WTC11 (cell line): Measurements from ENCODE around the gene TSHZ3.

Experiments used
- ATF3 ChIP-seq: sonication (generic); formaldehyde crosslinking; conservative IDR thresholded peaks from 2 replicates; pipeline ENCODE4 v1.8.1; 2022; ENCODE audit warnings: mild to moderate bottlenecking, missing genetic modification reagents
- CREB1 ChIP-seq: sonication (generic); formaldehyde crosslinking; IDR thresholded peaks from 2 replicates; pipeline ENCODE4 v1.8.0; 2023; ENCODE audit warnings: mild to moderate bottlenecking, missing genetic modification reagents
- CTCF ChIP-seq: fragments of 200-600 bp; IDR thresholded peaks from 2 replicates; pipeline ENCODE4 v1.8.0; 2022; ENCODE audit warnings: antibody characterized with exemption
- ELF4 ChIP-seq: sonication (generic); formaldehyde crosslinking; IDR thresholded peaks from 2 replicates; pipeline ENCODE4 v1.8.1; 2022; ENCODE audit warnings: low read depth, mild to moderate bottlenecking, moderate library complexity, missing genetic modification reagents
- JAZF1 ChIP-seq: fragments of 250-450 bp; sonication (Bioruptor Pico); IDR thresholded peaks from 2 replicates; pipeline ENCODE4 v1.9.0; 2021; ENCODE audit warnings: moderate library complexity, mild to moderate bottlenecking, inconsistent platforms
- JUN ChIP-seq: sonication (generic); formaldehyde crosslinking; IDR thresholded peaks from 2 replicates; pipeline ENCODE4 v1.8.0; 2023; ENCODE audit warnings: mild to moderate bottlenecking, missing genetic modification reagents
- NR2C2 ChIP-seq: sonication (generic); formaldehyde crosslinking; IDR thresholded peaks from 2 replicates; pipeline ENCODE4 v1.8.0; 2022; ENCODE audit warnings: mild to moderate bottlenecking, missing genetic modification reagents
- PRDM15 ChIP-seq: sonication (generic); formaldehyde crosslinking; IDR thresholded peaks from 2 replicates; pipeline ENCODE4 v1.8.0; 2022; ENCODE audit warnings: missing genetic modification reagents
- SMAD3 ChIP-seq: sonication (generic); formaldehyde crosslinking; IDR thresholded peaks from 2 replicates; pipeline ENCODE4 v1.8.0; 2022; ENCODE audit warnings: missing genetic modification reagents, mild to moderate bottlenecking, borderline replicate concordance
- ZNF121 ChIP-seq: sonication (generic); formaldehyde crosslinking; IDR thresholded peaks from 2 replicates; pipeline ENCODE4 v1.8.0; 2023; ENCODE audit warnings: missing genetic modification reagents
- ZNF263 ChIP-seq: sonication (generic); formaldehyde crosslinking; IDR thresholded peaks from 2 replicates; pipeline ENCODE4 v1.8.1; 2022; ENCODE audit warnings: low read depth, mild to moderate bottlenecking, moderate library complexity, missing genetic modification reagents

GRCh38 chr19:31332096-31332495, 17.1 kb downstream of the TSHZ3 start:
- no peak for TF ChIP-seq CREB1 (CRISPR knock-in tag)
- no peak for TF ChIP-seq ELF4 (CRISPR knock-in tag)
- TF ChIP-seq SMAD3: no peak
- TF ChIP-seq CTCF: no peak
- TF ChIP-seq JAZF1 (CRISPR knock-in tag): no peak
- no peak for TF ChIP-seq ATF3 (CRISPR knock-in tag)
- no peak for TF ChIP-seq JUN (CRISPR knock-in tag)
- TF ChIP-seq ZNF121 (CRISPR knock-in tag): no peak
- TF ChIP-seq NR2C2 (CRISPR knock-in tag): no peak
- no peak for TF ChIP-seq PRDM15 (CRISPR knock-in tag)
- TF ChIP-seq ZNF263 (CRISPR knock-in tag): no peak
